Measurements from ENCODE around the gene NOXO1. TPM values are rescaled to one million over a fixed set of nuclear protein-coding genes. Genes with fewer than 3 reads are reported as not detected.

Gene NOXO1
- total and polyA plus RNA-seq, 10 of the 15 experiments (the other 5 are each of a cell fraction or from before 2014, with no cell fraction given) = 0.09 to 0.76 (median 0.26) TPM; not detected in 4

GRCh38 chr16:2029350-2029749 is 48.1 kb upstream of the NOXO1 start:
- ChIA-PET CTCF (no interaction called here), RAD21 (ENCODE audit: unreplicated experiment) (no interaction called here), POLR2A (no interaction called here), SMC1A (ENCODE audit: uncharacterized antibody, unreplicated experiment) (interaction anchor here (0.9 kb wide), 1 partner anchor 111 kb away, joined by 4 read pairs; no protein-coding TSS in a partner anchor)
- H3K4me1 ChIP-seq (ENCODE audit: control insufficient read depth, insufficient read depth, low read length) = no peaks in the 10 kb centered on the region
- no peak overlapping the region for H3K4me3 ChIP-seq
- FAIRE-seq (no peak), ATAC-seq (no peak), DNase-seq (ENCODE audit: low read depth, low spot score) (no peak)
- no peak overlapping the region for H3K9ac ChIP-seq (ENCODE audit: control insufficient read depth, insufficient read depth, low read length)
- TF ChIP-seq HDAC2 (IDR thresholded peaks at IDR 0.05) (no peak), RELA (IDR thresholded peaks at IDR 0.05; ENCODE audit: borderline replicate concordance, partially characterized antibody) (no peak), TBL1XR1 (IDR thresholded peaks at IDR 0.05; ENCODE audit: low read depth, low read length) (no peak), BMI1 (IDR thresholded peaks at IDR 0.05; ENCODE audit: borderline replicate concordance) (no peak), KAT2A (conservative IDR thresholded peaks at IDR 0.05; ENCODE audit: control insufficient read depth, low read depth, low read length) (no peak), PML (IDR thresholded peaks at IDR 0.05; ENCODE audit: low read length) (no peak), CUX1 (IDR thresholded peaks at IDR 0.05; ENCODE audit: insufficient replicate concordance, low read depth, low read length) (no peak)
- H3K27me3 ChIP-seq (replicated peaks in 1 of 2; ENCODE audit: control insufficient read depth in 2 of 2, insufficient read depth in 2 of 2, low read length in 1 of 2) = peaks cover 11 to 13% of the 10 kb centered on the region in 2 experiments
- H3K9me3 ChIP-seq (replicated peaks; ENCODE audit: control insufficient read depth, insufficient read depth, low read length) = no peaks in the 10 kb centered on the region
- WGBS (ENCODE audit: insufficient coverage, insufficient replicate concordance, low lambda C conversion rate, missing lambda C conversion rate) = 58% methylated on average over 16 of the region's 22 CpGs
- no peaks in the 10 kb centered on the region for H3K79me2 ChIP-seq (ENCODE audit: control insufficient read depth, insufficient read depth, low read length)
- in situ Hi-C loops (cut with MboI) (no loop called here), intact Hi-C loops (cut with micrococcal nuclease; ENCODE audit: unreplicated experiment) (no loop called here)
- no peak overlapping the region for H3K27ac ChIP-seq (ENCODE audit: control insufficient read depth, insufficient read depth)
- peaks cover 5% of the 10 kb centered on the region; the same call in 1 of the 2 replicates for H4K20me1 ChIP-seq (ENCODE audit: control insufficient read depth, insufficient read depth)
- no TSS peak for BruUV-seq (replicated peaks)
- H2AFZ ChIP-seq (ENCODE audit: control insufficient read depth, low read depth, low read length) = no peak overlapping the region
- no peak overlapping the region for H3K4me2 ChIP-seq (ENCODE audit: control insufficient read depth, insufficient read depth)
- H3K36me3 ChIP-seq (ENCODE audit: control insufficient read depth in 2 of 2, insufficient read depth in 2 of 2, low read length in 1 of 2) = no peaks in the 10 kb centered on the region

Measured in GM12878 (cell line).